Right lobe of liver (tissue), 6 donors: ENCODE results near the gene PERM1. TPM values are rescaled to one million over a fixed set of nuclear protein-coding genes. Genes with fewer than 3 reads are reported as not detected.
"Not testable (repeated sequence)": the region's sequence is repeated elsewhere in the genome, so short reads cannot be mapped to it uniquely, and the experiment has no call there.

Experiments
- ATAC-seq, 4 donors: fragments of 200-7000 bp; cut with Tn5 transposase; one replicate each; pipeline ENCODE4 v1.9.1; 2020; ENCODE audit warnings: mild to moderate bottlenecking in 4 of 4, moderate library complexity in 4 of 4
- DNase-seq, 3 donors: peaks; one replicate each; pipeline ENCODE4 v3.0.0-alpha.2; 2020
- H3K27ac ChIP-seq, 3 donors: fragments of 200-600 bp; one replicate each; pipeline ENCODE4 v1.8.0; 2022
- H3K27me3 ChIP-seq, 2 donors: fragments of 200-600 bp; one replicate each; pipeline ENCODE4 v1.8.0; 2022
- H3K36me3 ChIP-seq, 4 donors: fragments of 200-600 bp; sonication (generic) in 1 of 4; one replicate each; pipeline versions ENCODE4 v1.5.1 to v1.8.0; 2017 to 2022; ENCODE audit warnings: control low read depth in 1 of 4
- H3K4me1 ChIP-seq, 4 donors: fragments of 200-600 bp; sonication (generic) in 1 of 4; one replicate each; pipeline versions ENCODE4 v1.5.1 to v1.8.0; 2017 to 2022; ENCODE audit warnings: control low read depth in 1 of 4
- H3K4me3 ChIP-seq, 3 donors: fragments of 200-600 bp; one replicate each; pipeline ENCODE4 v1.8.0; 2022
- H3K9me3 ChIP-seq, 4 donors: fragments of 200-600 bp; sonication (generic) in 1 of 4; one replicate each; pipeline versions ENCODE4 v1.5.1 to v1.8.0; 2017 to 2022; ENCODE audit warnings: control low read depth in 1 of 4
- CTCF ChIP-seq, 4 donors: fragments of 200-600 bp in 3 of 4; fragments of 450-650 bp in 1 of 4; IDR thresholded peaks; one replicate each; pipeline versions ENCODE4 v1.5.1 to v1.8.0; 2016 to 2022; ENCODE audit warnings: antibody characterized with exemption in 4 of 4, mild to moderate bottlenecking in 2 of 4
- POLR2A ChIP-seq: fragments of 450-650 bp; IDR thresholded peaks from one replicate; pipeline ENCODE4 v1.6.1; 2017; ENCODE audit warnings: antibody characterized with exemption, mild to moderate bottlenecking
- WGBS: methylation state at CpG from one replicate; pipeline ENCODE4 v1.1.6; 2018; ENCODE audit warnings: low coverage, low lambda C conversion rate; ENCODE audit not compliant: insufficient coverage; ENCODE audit errors: missing lambda C conversion rate; 5-methylcytosine and 5-hydroxymethylcytosine counted together
- intact Hi-C, 2 donors: fragments of 100-400 bp; cut with DNase I; formaldehyde crosslinking; loops; one replicate each; pipeline versions ENCODE4 v1.11.2 to v1.14.1; 2022
- total RNA-seq, 6 experiments: library from RNA; depleted of rRNA in 2 of 6; stranded (reverse); fragments of >200 nt in 2 of 6; fragmentation: NEBNext Ultra II Directional in 3 of 6; extraction: Animal tissue kit (Norgen Biotek cat#: 25700) in 3 of 6; gene quantifications; one replicate each; pipeline versions ENCODE4 v1.1.0 to v1.2.4, GENCODE V29; 2016 to 2023
- donor health status: DM: no; HTN: yes; CAD: no.
- donor health status: DM: no; HTN: no; CAD: no.
- donor health status: DM: no; HTN: no; CAD: no.
- donor health status: DM: no; HTN: yes; CAD: no.
- donor health status: DM: no; HTN: yes; CAD: no.

The PERM1 gene
- total RNA-seq, 6 experiments from 2014 or later: 0.18 to 0.46 (median 0.28) TPM; not detected in 2

- Histone ChIP-seq H3K27ac (no peak overlapping the region), H3K27me3 (no peaks in the 10 kb centered on the region), H3K9me3 (no peaks in the 10 kb centered on the region), H3K36me3 (peaks cover 3 to 65% (median 20%) of the 10 kb centered on the region in 4 donors), H3K4me3 (no peak overlapping the region), H3K4me1 (no peaks in the 10 kb centered on the region)
- ATAC-seq (no peak), DNase-seq (no peak)
- intact Hi-C loops: no loop called here
- TF ChIP-seq CTCF (IDR thresholded peaks at IDR 0.05) (no peak), POLR2A (no peak)
- WGBS: 93% methylated on average over 5 of the region's 23 CpGs
Measured at GRCh38 chr1:950881-951280, 31.0 kb downstream of the PERM1 start.

GRCh38 chr1:950268-950667 is 31.6 kb downstream of the PERM1 start:
- Histone ChIP-seq H3K27me3 (no peaks in the 10 kb centered on the region), H3K27ac (no peak overlapping the region), H3K4me3 (no peak overlapping the region), H3K4me1 (no peaks in the 10 kb centered on the region), H3K9me3 (no peaks in the 10 kb centered on the region), H3K36me3 (peaks cover 0 to 59% (median 18%) of the 10 kb centered on the region in 4 donors)
- ATAC-seq (no peak), DNase-seq (no peak)
- intact Hi-C loops: no loop called here
- WGBS: 83% methylated on average over 1 of the region's 9 CpGs
- no peak for TF ChIP-seq POLR2A
- no peak for TF ChIP-seq CTCF (IDR thresholded peaks at IDR 0.05)

GRCh38 chr1:947958-948357 is 33.9 kb downstream of the PERM1 start:
- WGBS: no CpG with 5 or more reads among the region's 15 CpGs

GRCh38 chr1:946811-947210 is 35.1 kb downstream of the PERM1 start:
- not testable (repeated sequence) for ATAC-seq
- WGBS: 90% methylated on average over 2 of the region's 13 CpGs

More at GRCh38 chr1:947958-948357, 33.9 kb downstream of the PERM1 start:
- Histone ChIP-seq H3K9me3 (no peaks in the 10 kb centered on the region), H3K4me3 (no peak overlapping the region), H3K36me3 (peaks cover 0 to 37% (median 9%) of the 10 kb centered on the region in 4 donors), H3K27me3 (peaks cover 0 to under 1% of the 10 kb centered on the region in 2 donors), H3K27ac (no peak overlapping the region), H3K4me1 (no peaks in the 10 kb centered on the region)
- ATAC-seq (no peak), DNase-seq (no peak)
- TF ChIP-seq POLR2A (no peak), CTCF (IDR thresholded peaks at IDR 0.05) (no peak)
- intact Hi-C loops: no loop called here

GRCh38 chr1:945688-946556 is 36.0 kb downstream of the PERM1 start:
- H3K9me3 ChIP-seq: no peaks in the 10 kb centered on the region
- peaks cover 0 to 12% (median 3%) of the 10 kb centered on the region in 4 donors for H3K4me1 ChIP-seq
- no peak for TF ChIP-seq POLR2A
- no peak for TF ChIP-seq CTCF (IDR thresholded peaks at IDR 0.05)
- H3K27ac ChIP-seq: no peak overlapping the region
- DNase-seq (no peak), ATAC-seq (no peak)
- H3K27me3 ChIP-seq: peaks cover 0 to 4% of the 10 kb centered on the region in 2 donors
- peaks cover 0 to 22% (median 6%) of the 10 kb centered on the region in 4 donors for H3K36me3 ChIP-seq
- WGBS: 84% methylated on average over 11 of the region's 29 CpGs
- no peak overlapping the region for H3K4me3 ChIP-seq
- intact Hi-C loops: no loop called here

More at GRCh38 chr1:946811-947210, 35.1 kb downstream of the PERM1 start:
- H3K27ac ChIP-seq, H3K4me1 ChIP-seq, H3K9me3 ChIP-seq, DNase-seq, H3K4me3 ChIP-seq, intact Hi-C loops, H3K27me3 ChIP-seq: not testable (repeated sequence)
- H3K36me3 ChIP-seq: peaks cover 0 to 27% (median 6%) of the 10 kb centered on the region in 4 donors
